GM18517 (cell line): ENCODE data around the gene JAM2.
"Not testable (repeated sequence)": the region's sequence is repeated elsewhere in the genome, so short reads cannot be mapped to it uniquely, and the experiment has no call there.

Experiments used
- ATAC-seq: cut with Tn5 transposase; IDR thresholded peaks from one replicate; pipeline ENCODE4 v1.9.1; 2021; ENCODE audit warnings: mild to moderate bottlenecking, moderate library complexity; ENCODE audit not compliant: unreplicated experiment

JAM2 gene

GRCh38 chr21:25643486-25643885, 4.4 kb downstream of the JAM2 start:
- no peak for ATAC-seq

GRCh38 chr21:25646474-25646873, 7.4 kb downstream of the JAM2 start:
- no peak for ATAC-seq

- ATAC-seq: no peak
Observed at GRCh38 chr21:25647647-25648046, 8.6 kb downstream of the JAM2 start.

GRCh38 chr21:25649146-25649545, 10.1 kb downstream of the JAM2 start:
- ATAC-seq: no peak

GRCh38 chr21:25656412-25656811, 17.4 kb downstream of the JAM2 start:
- ATAC-seq: no peak

GRCh38 chr21:25657140-25657539, 18.1 kb downstream of the JAM2 start:
- no peak for ATAC-seq

GRCh38 chr21:25658427-25659035, 19.5 kb downstream of the JAM2 start:
- ATAC-seq: no peak

- ATAC-seq: no peak
Observed at GRCh38 chr21:25660233-25660632, 21.2 kb downstream of the JAM2 start.

GRCh38 chr21:25664491-25664931, 25.5 kb downstream of the JAM2 start:
- no peak for ATAC-seq

- ATAC-seq: no peak
Observed at GRCh38 chr21:25670726-25671125, 31.7 kb downstream of the JAM2 start.

- no peak for ATAC-seq
Observed at GRCh38 chr21:25676451-25676850, 37.4 kb downstream of the JAM2 start.

- no peak for ATAC-seq
Observed at GRCh38 chr21:25682382-25682781, 43.3 kb downstream of the JAM2 start.

GRCh38 chr21:25687787-25688186, 48.7 kb downstream of the JAM2 start:
- no peak for ATAC-seq

- no peak for ATAC-seq
Observed at GRCh38 chr21:25688275-25689155, 49.5 kb downstream of the JAM2 start.

- ATAC-seq: no peak
Observed at GRCh38 chr21:25689226-25689625, 50.2 kb downstream of the JAM2 start.

GRCh38 chr21:25691976-25692375, 52.9 kb downstream of the JAM2 start:
- no peak for ATAC-seq

GRCh38 chr21:25695461-25695860, 56.4 kb downstream of the JAM2 start:
- ATAC-seq: not testable (repeated sequence)

GRCh38 chr21:25700741-25701140, 61.7 kb downstream of the JAM2 start:
- ATAC-seq: no peak

- no peak for ATAC-seq
Observed at GRCh38 chr21:25701529-25701928, 62.5 kb downstream of the JAM2 start.

- no peak for ATAC-seq
Observed at GRCh38 chr21:25708467-25709065, 69.5 kb downstream of the JAM2 start.

- no peak for ATAC-seq
Observed at GRCh38 chr21:25709684-25710265, 70.7 kb downstream of the JAM2 start.

GRCh38 chr21:25710550-25710949, 71.5 kb downstream of the JAM2 start:
- ATAC-seq: no peak
